Measurements from ENCODE around the gene ANTXR1.

- TF ChIP-seq, protein P1, sequence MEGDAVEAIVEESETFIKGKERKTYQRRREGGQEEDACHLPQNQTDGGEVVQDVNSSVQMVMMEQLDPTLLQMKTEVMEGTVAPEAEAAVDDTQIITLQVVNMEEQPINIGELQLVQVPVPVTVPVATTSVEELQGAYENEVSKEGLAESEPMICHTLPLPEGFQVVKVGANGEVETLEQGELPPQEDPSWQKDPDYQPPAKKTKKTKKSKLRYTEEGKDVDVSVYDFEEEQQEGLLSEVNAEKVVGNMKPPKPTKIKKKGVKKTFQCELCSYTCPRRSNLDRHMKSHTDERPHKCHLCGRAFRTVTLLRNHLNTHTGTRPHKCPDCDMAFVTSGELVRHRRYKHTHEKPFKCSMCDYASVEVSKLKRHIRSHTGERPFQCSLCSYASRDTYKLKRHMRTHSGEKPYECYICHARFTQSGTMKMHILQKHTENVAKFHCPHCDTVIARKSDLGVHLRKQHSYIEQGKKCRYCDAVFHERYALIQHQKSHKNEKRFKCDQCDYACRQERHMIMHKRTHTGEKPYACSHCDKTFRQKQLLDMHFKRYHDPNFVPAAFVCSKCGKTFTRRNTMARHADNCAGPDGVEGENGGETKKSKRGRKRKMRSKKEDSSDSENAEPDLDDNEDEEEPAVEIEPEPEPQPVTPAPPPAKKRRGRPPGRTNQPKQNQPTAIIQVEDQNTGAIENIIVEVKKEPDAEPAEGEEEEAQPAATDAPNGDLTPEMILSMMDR (IDR thresholded peaks at IDR 0.05), result no peak
- TF ChIP-seq POLR2A (IDR thresholded peaks at IDR 0.05), result no peak
Measured at GRCh38 chr2:69183659-69184058, 170.7 kb downstream of the ANTXR1 start.
